CD14-positive monocyte (primary cell): ENCODE results near the gene MAML3. TPM values are rescaled to one million over a fixed set of nuclear protein-coding genes. Genes with fewer than 3 reads are reported as not detected.

ENCODE experiments used
- DNase-seq, 3 donors: peaks; one replicate each; pipeline ENCODE4 v3.0.0-alpha.2; 2011 to 2022
- H2AFZ ChIP-seq: 2 replicates; pipeline ENCODE4 v1.6.0; 2012; ENCODE audit warnings: mild to moderate bottlenecking, low read depth, low read length, inconsistent platforms; ENCODE audit not compliant: insufficient read depth, poor library complexity, severe bottlenecking
- H3K27ac ChIP-seq, 2 donors: 1 replicate in 1 of 2; 2 replicates in 1 of 2; pipeline ENCODE4 v1.5.1; 2012 to 2013; ENCODE audit warnings: low read length in 2 of 2, control low read depth in 1 of 2, inconsistent platforms in 1 of 2, low read depth in 1 of 2, mild to moderate bottlenecking in 1 of 2
- H3K27me3 ChIP-seq, 2 donors: one replicate each; pipeline versions ENCODE4 v1.6.0 to v1.6.1; 2011 to 2013; ENCODE audit warnings: low read length in 2 of 2; ENCODE audit not compliant: control insufficient read depth in 2 of 2, insufficient read depth in 2 of 2
- H3K36me3 ChIP-seq, 2 donors: replicated peaks in 1 of 2; 1 replicate in 1 of 2; 2 replicates in 1 of 2; pipeline versions ENCODE4 v1.5.1 to v1.6.1; 2012 to 2013; ENCODE audit warnings: low read length in 2 of 2, control low read depth in 1 of 2, inconsistent platforms in 1 of 2, mild to moderate bottlenecking in 1 of 2; ENCODE audit not compliant: insufficient read depth in 2 of 2, control insufficient read depth in 1 of 2
- H3K4me1 ChIP-seq, 2 donors: 1 replicate in 1 of 2; 2 replicates in 1 of 2; pipeline versions ENCODE4 v1.5.1 to v1.6.1; 2012 to 2013; ENCODE audit warnings: low read length in 2 of 2, control low read depth in 1 of 2, inconsistent platforms in 1 of 2, mild to moderate bottlenecking in 1 of 2, moderate library complexity in 1 of 2; ENCODE audit not compliant: insufficient read depth in 2 of 2, control insufficient read depth in 1 of 2
- H3K4me2 ChIP-seq: replicated peaks from 2 replicates; pipeline ENCODE3; 2012; ENCODE audit warnings: low read length, moderate library complexity, mild to moderate bottlenecking; ENCODE audit not compliant: poor library complexity, severe bottlenecking; ENCODE audit errors: extremely low read depth
- H3K4me3 ChIP-seq, 3 experiments: fragments of 200-600 bp in 1 of 3; sonication (generic) in 1 of 3; replicated peaks in 1 of 3; 1 replicate in 2 of 3; 2 replicates in 1 of 3; pipeline ENCODE4 v1.5.1; 2011 to 2013; ENCODE audit warnings: low read length in 3 of 3, mild to moderate bottlenecking in 3 of 3, control low read depth in 2 of 3, low read depth in 2 of 3, inconsistent platforms in 1 of 3, moderate library complexity in 1 of 3
- H3K79me2 ChIP-seq: 2 replicates; pipeline ENCODE4 v1.6.0; 2012; ENCODE audit warnings: mild to moderate bottlenecking, control low read depth, inconsistent platforms, low read length, moderate library complexity; ENCODE audit not compliant: insufficient read depth
- H3K9ac ChIP-seq: 2 replicates; pipeline ENCODE4 v1.6.0; 2017; ENCODE audit warnings: low read length, mild to moderate bottlenecking; ENCODE audit not compliant: insufficient read depth, poor library complexity, severe bottlenecking
- H3K9me3 ChIP-seq, 2 donors: replicated peaks in 1 of 2; 1 replicate in 1 of 2; 2 replicates in 1 of 2; pipeline versions ENCODE4 v1.5.1 to v1.6.1; 2012 to 2013; ENCODE audit warnings: low read length in 2 of 2, control low read depth in 1 of 2; ENCODE audit not compliant: control insufficient read depth in 1 of 2, insufficient read depth in 1 of 2
- H4K20me1 ChIP-seq: 2 replicates; pipeline ENCODE4 v1.6.0; 2012; ENCODE audit warnings: mild to moderate bottlenecking, low read length, control low read depth, moderate library complexity; ENCODE audit not compliant: insufficient read depth
- H3K27ac Mint-ChIP-seq, 7 donors: one replicate each; pipeline ENCODE4 v1.8.0; 2020; ENCODE audit warnings: mild to moderate bottlenecking in 7 of 7, mixed read lengths in 7 of 7, moderate library complexity in 6 of 7, inconsistent platforms in 2 of 7
- H3K27me3 Mint-ChIP-seq, 3 donors: one replicate each; pipeline ENCODE4 v1.8.0; 2021 to 2022; ENCODE audit warnings: low read depth in 3 of 3, mild to moderate bottlenecking in 3 of 3, mixed read lengths in 3 of 3, moderate library complexity in 3 of 3, inconsistent platforms in 1 of 3
- H3K36me3 Mint-ChIP-seq, 2 donors: one replicate each; pipeline ENCODE4 v1.8.0; 2020; ENCODE audit warnings: mixed read lengths in 2 of 2, inconsistent platforms in 1 of 2, mild to moderate bottlenecking in 1 of 2
- H3K4me1 Mint-ChIP-seq: one replicate; pipeline ENCODE4 v1.8.0; 2020; ENCODE audit warnings: mild to moderate bottlenecking, mixed read lengths
- H3K4me3 Mint-ChIP-seq, 2 donors: one replicate each; pipeline ENCODE4 v1.8.0; 2020; ENCODE audit warnings: mild to moderate bottlenecking in 2 of 2, mixed read lengths in 2 of 2, moderate library complexity in 1 of 2
- H3K9me3 Mint-ChIP-seq, 7 donors: one replicate each; pipeline ENCODE4 v1.8.0; 2020 to 2022; ENCODE audit warnings: mixed read lengths in 7 of 7, mild to moderate bottlenecking in 6 of 7, moderate library complexity in 6 of 7, inconsistent platforms in 2 of 7
- CTCF ChIP-seq: fragments of 200-600 bp; IDR thresholded peaks from one replicate; pipeline ENCODE4 v1.8.0; 2022; ENCODE audit warnings: antibody characterized with exemption, mild to moderate bottlenecking
- WGBS: methylation state at CpG from one replicate; pipeline ENCODE4 v1.1.5; 2013; ENCODE audit warnings: missing lambda C conversion rate; ENCODE audit not compliant: insufficient coverage; 5-methylcytosine and 5-hydroxymethylcytosine counted together
- intact Hi-C, 2 donors: fragments of 100-400 bp; cut with micrococcal nuclease; formaldehyde crosslinking; loops; one replicate each; pipeline versions ENCODE4 v1.15.0 to v1.15.1; 2023
- polyA plus RNA-seq, 3 donors: library from polyadenylated mRNA; depleted of rRNA in 1 of 3; unstranded in 2 of 3; stranded (reverse) in 1 of 3; fragments of 300-500 nt in 2 of 3; fragments of >200 nt in 1 of 3; fragmentation: Illumina TruSeq in 2 of 3; gene quantifications; 1 replicate in 2 of 3; 2 replicates in 1 of 3; pipeline ENCODE4 v1.2.3, GENCODE V29; 2012 to 2021

MAML3 gene
- polyA plus RNA-seq, 3 donors: 1.5 to 6.5 (median 2.3) TPM

GRCh38 chr4:140180577-140180976 is 26.6 kb upstream of the MAML3 start:
- H3K27me3 Mint-ChIP-seq: peaks cover 0 to 2% (median 0%) of the 10 kb centered on the region in 3 donors
- no peaks in the 10 kb centered on the region for H3K27me3 ChIP-seq
- no peak overlapping the region for H3K4me3 ChIP-seq
- H3K27ac ChIP-seq: no peak overlapping the region
- H3K4me1 ChIP-seq: no peaks in the 10 kb centered on the region
- H3K36me3 ChIP-seq: no peaks in the 10 kb centered on the region
- H3K9me3 ChIP-seq: no peaks in the 10 kb centered on the region
- no peak overlapping the region for H3K9ac ChIP-seq
- H3K4me3 Mint-ChIP-seq: no peak overlapping the region
- no peak overlapping the region for H3K4me2 ChIP-seq
- H3K4me1 Mint-ChIP-seq: peaks cover 3% of the 10 kb centered on the region
- H2AFZ ChIP-seq: no peak overlapping the region
- H4K20me1 ChIP-seq: no peaks in the 10 kb centered on the region
- intact Hi-C loops: no loop called here
- no peak for TF ChIP-seq CTCF
- H3K27ac Mint-ChIP-seq: no peak overlapping the region
- no peaks in the 10 kb centered on the region for H3K36me3 Mint-ChIP-seq
- peaks cover 0 to 2% (median 0%) of the 10 kb centered on the region in 7 donors for H3K9me3 Mint-ChIP-seq
- no CpG with 5 or more reads among the region's 3 CpGs for WGBS
- no peaks in the 10 kb centered on the region for H3K79me2 ChIP-seq
- DNase-seq: no peak

GRCh38 chr4:140176735-140177134 is 22.8 kb upstream of the MAML3 start:
- no peaks in the 10 kb centered on the region for H3K27me3 ChIP-seq
- no peak overlapping the region for H3K4me2 ChIP-seq
- no peak overlapping the region for H2AFZ ChIP-seq
- Mint-ChIP-seq H3K9me3 (peaks cover 0 to 2% (median 0%) of the 10 kb centered on the region in 7 donors), H3K36me3 (no peaks in the 10 kb centered on the region), H3K4me1 (peaks cover 26% of the 10 kb centered on the region), H3K27me3 (no peaks in the 10 kb centered on the region), H3K27ac (no peak overlapping the region), H3K4me3 (no peak overlapping the region)
- no peaks in the 10 kb centered on the region for H3K79me2 ChIP-seq
- DNase-seq: peak; percentile 16 to 47 (median 33)
- 41% methylated on average over 2 of the region's 3 CpGs for WGBS
- no peak overlapping the region for H3K4me3 ChIP-seq
- H3K27ac ChIP-seq: no peak overlapping the region
- H3K9me3 ChIP-seq: no peaks in the 10 kb centered on the region
- no peak overlapping the region for H3K9ac ChIP-seq
- intact Hi-C loops: no loop called here
- no peaks in the 10 kb centered on the region for H3K36me3 ChIP-seq
- no peaks in the 10 kb centered on the region for H4K20me1 ChIP-seq
- TF ChIP-seq CTCF: no peak
- peaks cover 18 to 26% of the 10 kb centered on the region in 2 donors for H3K4me1 ChIP-seq
